Measurements from ENCODE around the gene CT47C1. TPM values are rescaled to one million over a fixed set of nuclear protein-coding genes. Genes with fewer than 3 reads are reported as not detected.

The CT47C1 gene
- total RNA-seq, 1 experiment from 2014 or later, result not detected

DNA sequence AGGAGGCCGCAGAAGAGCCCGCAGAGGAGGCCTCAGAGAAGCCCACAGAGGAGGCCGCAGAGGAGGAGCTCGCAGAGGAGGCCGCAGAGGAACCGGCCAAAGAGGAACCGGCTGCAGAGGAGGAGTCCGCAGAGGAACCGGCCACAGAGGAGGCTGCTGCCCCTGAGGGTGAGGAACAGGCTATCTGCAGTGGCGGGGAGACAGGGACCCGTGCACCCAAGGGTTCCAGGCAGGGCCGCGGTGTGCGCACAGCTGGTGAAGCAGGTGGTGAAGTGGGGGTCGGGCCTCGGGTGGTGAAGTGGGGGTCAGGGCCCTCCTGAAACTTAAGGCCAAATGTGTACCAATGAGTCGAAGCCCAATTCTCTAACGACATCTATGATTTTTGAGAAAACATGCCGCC is 1.1 kb downstream of the CT47C1 start:
- Histone ChIP-seq H3K4ac (ENCODE audit: low read depth, low read length) (no peak overlapping the region), H3K14ac (ENCODE audit: insufficient read depth, low read length) (no peak overlapping the region), H2AK5ac (ENCODE audit: insufficient read length, low read length) (no peak overlapping the region), H4K5ac (ENCODE audit: insufficient read length, low read depth, low read length) (no peak overlapping the region), H3K18ac (ENCODE audit: insufficient read length, low read depth, low read length) (no peak overlapping the region), H2BK15ac (ENCODE audit: low read depth, low read length) (no peak overlapping the region), H3K9me3 (ENCODE audit: control insufficient read depth, low read depth, low read length) (peaks cover 30% of the 10 kb centered on the region), H3K9ac (ENCODE audit: extremely low read depth, insufficient read length, low read length) (no peak overlapping the region), H3K4me2 (ENCODE audit: insufficient read depth, insufficient read length, low read length) (no peak overlapping the region), H2AFZ (ENCODE audit: low read length) (no peak overlapping the region), H4K8ac (replicated peaks; ENCODE audit: insufficient read length, low read depth, low read length) (no peak overlapping the region), H3K27ac (ENCODE audit: insufficient read length, low read depth, low read length) (no peak overlapping the region), H3K79me1 (ENCODE audit: insufficient read depth, low read depth, low read length, poor library complexity, severe bottlenecking) (no peaks in the 10 kb centered on the region), H2BK12ac (ENCODE audit: insufficient read length, low read depth, low read length) (no peak overlapping the region), H3K23me2 (ENCODE audit: insufficient read length, low read depth, low read length, poor library complexity, severe bottlenecking) (no peaks in the 10 kb centered on the region), H2BK120ac (ENCODE audit: low read depth, low read length, poor library complexity, severe bottlenecking) (no peak overlapping the region), H3K56ac (ENCODE audit: insufficient read length, low read depth, low read length) (no peak overlapping the region), H3K4me1 (ENCODE audit: insufficient read depth, low read length) (no peaks in the 10 kb centered on the region), H2BK20ac (ENCODE audit: low read depth, low read length, poor library complexity, severe bottlenecking) (no peak overlapping the region), H2BK5ac (ENCODE audit: insufficient read length, low read length) (no peak overlapping the region), H4K20me1 (ENCODE audit: control insufficient read depth, insufficient read depth, insufficient read length) (no peaks in the 10 kb centered on the region), H4K91ac (ENCODE audit: insufficient read length, low read depth, low read length) (no peak overlapping the region), H3K27me3 (ENCODE audit: insufficient read depth, low read length) (no peaks in the 10 kb centered on the region), H3T11ph (ENCODE audit: low read length) (no peak overlapping the region), H3K79me2 (ENCODE audit: insufficient read depth, low read length) (no peaks in the 10 kb centered on the region), H3K23ac (ENCODE audit: insufficient read length, low read depth, low read length) (no peak overlapping the region)
- Mint-ChIP-seq H3K4me3 (no peak overlapping the region), H3K9me3 (peaks cover 43 to 49% of the 10 kb centered on the region in 2 experiments), H3K4me1 (no peaks in the 10 kb centered on the region), H3K27ac (no peak overlapping the region), H3K27me3 (ENCODE audit: low read depth) (peaks cover 4% of the 10 kb centered on the region; the same call in 1 of the 2 replicates), H3K36me3 (ENCODE audit: insufficient read depth in 1 of 3, low read depth in 3 of 3) (peaks cover 0 to 4% (median 0%) of the 10 kb centered on the region in 3 experiments; a peak in 1 of 7 replicates)
- no peak for TF ChIP-seq CTCF (conservative IDR thresholded peaks at IDR 0.05)
- no peak for DNase-seq
- no CpG with 5 or more reads among the region's 19 CpGs for WGBS (ENCODE audit: extremely low coverage, insufficient read length, low lambda C conversion rate)
